SK-N-SH treated with all-trans-retinoic acid at 6 μM for 48 hours (cell line): ENCODE data around the gene CDCP1.

ENCODE experiments used
- ARNTL ChIP-seq: fragments of 450-650 bp; formaldehyde crosslinking; IDR thresholded peaks from 2 replicates; pipeline ENCODE4 v1.5.0; 2020; ENCODE audit warnings: low read depth, mild to moderate bottlenecking, moderate library complexity, borderline replicate concordance
- BACH2 ChIP-seq: fragments of 250-450 bp; sonication (Bioruptor Pico); IDR thresholded peaks from 2 replicates; pipeline ENCODE4 v1.9.0; 2021; ENCODE audit warnings: mild to moderate bottlenecking, borderline replicate concordance
- ISL1 ChIP-seq: fragments of 250-450 bp; sonication (Bioruptor Pico); IDR thresholded peaks from 2 replicates; pipeline ENCODE4 v2.1.2; 2022; ENCODE audit warnings: mild to moderate bottlenecking, moderate library complexity
- PATZ1 ChIP-seq: fragments of 250-450 bp; sonication (Bioruptor Pico); IDR thresholded peaks from 2 replicates; pipeline ENCODE4 v1.8.0; 2020; ENCODE audit warnings: mild to moderate bottlenecking, moderate library complexity, borderline replicate concordance
- RARB ChIP-seq: fragments of 250-450 bp; sonication (Bioruptor Pico); IDR thresholded peaks from 2 replicates; pipeline ENCODE4 v1.8.0; 2021; ENCODE audit warnings: mild to moderate bottlenecking, moderate library complexity
- SNAI2 ChIP-seq: fragments of 250-450 bp; sonication (Bioruptor Pico); IDR thresholded peaks from 2 replicates; pipeline ENCODE4 v1.5.0; 2020; ENCODE audit warnings: mild to moderate bottlenecking, moderate library complexity
- TCF4 ChIP-seq: fragments of 250-450 bp; sonication (Bioruptor Pico); IDR thresholded peaks from 2 replicates; pipeline ENCODE4 v1.8.0; 2021; ENCODE audit warnings: mild to moderate bottlenecking, moderate library complexity, borderline replicate concordance
- ZNF70 ChIP-seq: fragments of 450-650 bp; formaldehyde crosslinking; IDR thresholded peaks from 2 replicates; pipeline ENCODE4 v1.5.0; 2020; ENCODE audit warnings: mild to moderate bottlenecking, moderate library complexity
- ZNF8 ChIP-seq: fragments of 450-650 bp; formaldehyde crosslinking; IDR thresholded peaks from 2 replicates; pipeline ENCODE4 v1.5.0; 2020; ENCODE audit warnings: mild to moderate bottlenecking, moderate library complexity

DNA sequence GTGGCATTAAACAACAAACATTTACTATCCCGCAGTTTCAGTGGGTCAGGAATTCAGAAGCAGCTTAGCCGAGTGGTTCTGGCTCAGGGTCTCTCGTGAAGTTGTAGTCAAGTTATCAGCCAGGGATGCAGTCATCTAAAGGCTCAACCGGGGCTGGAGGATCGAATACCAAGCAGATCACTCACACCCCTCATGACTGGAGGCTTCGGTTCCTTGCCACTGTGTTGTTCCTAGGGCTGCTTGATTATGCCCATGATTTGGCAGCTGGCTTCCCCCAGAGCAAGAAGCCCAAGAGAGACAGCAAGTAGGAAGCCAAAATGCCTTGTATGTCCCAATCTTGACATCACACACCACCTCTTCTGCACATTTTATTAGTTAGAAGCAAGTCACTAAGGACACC, 33.9 kb upstream of the CDCP1 start:
- TF ChIP-seq RARB (CRISPR knock-in tag): no peak
- TF ChIP-seq PATZ1: no peak
- TF ChIP-seq ZNF70 (CRISPR knock-in tag): no peak
- TF ChIP-seq TCF4: no peak
- TF ChIP-seq ISL1 (CRISPR knock-in tag): no peak
- TF ChIP-seq SNAI2 (CRISPR knock-in tag): no peak
- TF ChIP-seq BACH2 (CRISPR knock-in tag): no peak
- TF ChIP-seq ARNTL (CRISPR knock-in tag): no peak
- TF ChIP-seq ZNF8 (CRISPR knock-in tag): no peak
